ENCODE results near the gene EIF3J.

Gene EIF3J

DNA sequence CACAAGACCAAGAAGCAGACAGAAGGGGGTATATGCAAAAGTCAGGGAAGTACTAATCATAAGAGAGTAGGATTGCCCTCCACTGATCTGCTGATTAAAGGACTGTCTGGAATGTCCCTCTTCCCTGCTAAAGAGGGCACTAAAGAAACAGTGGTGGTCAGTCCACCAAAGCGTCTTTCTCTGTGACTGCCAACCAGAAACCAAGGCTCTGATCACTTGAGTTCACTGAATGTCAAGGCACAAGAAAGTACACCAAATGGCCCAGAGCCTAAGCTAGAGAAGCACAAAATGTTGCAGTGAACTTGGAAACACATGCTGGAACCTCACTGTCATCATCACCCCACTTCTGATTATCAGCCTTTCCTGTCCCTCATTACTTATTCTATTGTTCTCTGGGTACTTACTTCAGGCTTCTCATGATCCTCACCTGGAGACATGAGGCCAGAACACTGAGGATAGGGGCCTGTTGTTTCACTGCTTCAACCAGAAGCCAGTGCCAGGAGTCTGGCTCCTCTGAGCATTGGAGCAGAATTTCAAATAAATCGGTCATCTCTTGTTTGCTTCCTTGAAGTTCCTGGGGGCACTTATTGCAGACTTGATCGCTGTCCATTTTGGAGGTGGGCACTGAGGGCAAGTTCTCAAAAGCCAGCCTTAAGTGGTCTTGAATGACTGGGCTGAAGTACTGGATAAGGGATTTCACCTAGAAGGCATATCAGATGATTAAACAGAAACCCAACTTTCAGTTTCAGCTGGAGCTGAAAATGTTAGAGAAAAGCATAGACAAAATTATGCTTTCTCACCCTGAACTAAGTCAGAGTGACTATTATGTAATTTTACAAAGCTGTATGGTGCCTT is 58.9 kb downstream of the EIF3J start:
- TF ChIP-seq, protein P1, sequence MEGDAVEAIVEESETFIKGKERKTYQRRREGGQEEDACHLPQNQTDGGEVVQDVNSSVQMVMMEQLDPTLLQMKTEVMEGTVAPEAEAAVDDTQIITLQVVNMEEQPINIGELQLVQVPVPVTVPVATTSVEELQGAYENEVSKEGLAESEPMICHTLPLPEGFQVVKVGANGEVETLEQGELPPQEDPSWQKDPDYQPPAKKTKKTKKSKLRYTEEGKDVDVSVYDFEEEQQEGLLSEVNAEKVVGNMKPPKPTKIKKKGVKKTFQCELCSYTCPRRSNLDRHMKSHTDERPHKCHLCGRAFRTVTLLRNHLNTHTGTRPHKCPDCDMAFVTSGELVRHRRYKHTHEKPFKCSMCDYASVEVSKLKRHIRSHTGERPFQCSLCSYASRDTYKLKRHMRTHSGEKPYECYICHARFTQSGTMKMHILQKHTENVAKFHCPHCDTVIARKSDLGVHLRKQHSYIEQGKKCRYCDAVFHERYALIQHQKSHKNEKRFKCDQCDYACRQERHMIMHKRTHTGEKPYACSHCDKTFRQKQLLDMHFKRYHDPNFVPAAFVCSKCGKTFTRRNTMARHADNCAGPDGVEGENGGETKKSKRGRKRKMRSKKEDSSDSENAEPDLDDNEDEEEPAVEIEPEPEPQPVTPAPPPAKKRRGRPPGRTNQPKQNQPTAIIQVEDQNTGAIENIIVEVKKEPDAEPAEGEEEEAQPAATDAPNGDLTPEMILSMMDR (IDR thresholded peaks at IDR 0.05; ENCODE audit: insufficient read depth, low read depth, low read length, missing control alignments): no peak
- no peak overlapping the region for H3K4me3 ChIP-seq (ENCODE audit: low read length)
- no peak for DNase-seq (ENCODE audit: low read depth)

DNA sequence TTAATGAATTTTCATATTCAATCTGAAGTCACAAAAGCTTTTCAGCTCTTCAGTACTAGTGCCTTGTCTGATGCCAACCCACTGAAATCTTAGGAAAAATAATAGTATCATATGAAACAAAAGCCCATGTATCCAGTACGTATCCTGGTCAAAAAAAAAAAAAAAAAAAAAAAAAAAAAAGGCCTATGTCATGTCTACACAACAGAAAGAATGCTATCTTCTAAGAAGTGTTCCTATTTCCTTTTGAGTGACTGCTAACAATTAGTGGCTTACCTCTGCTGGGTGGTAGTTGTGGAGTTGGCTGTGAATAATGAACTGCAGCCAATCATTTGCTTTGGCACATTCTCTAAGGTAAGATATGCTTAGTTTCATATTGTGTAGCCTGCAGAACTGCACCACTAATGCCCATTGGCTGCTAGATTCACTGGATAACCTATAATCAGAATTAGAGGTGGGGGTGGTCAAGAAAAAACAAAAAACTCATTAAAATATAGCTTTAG is 59.6 kb downstream of the EIF3J start:
- no peak overlapping the region for H3K4me3 ChIP-seq (ENCODE audit: low read length)
- no peak for DNase-seq (ENCODE audit: low read depth)
- TF ChIP-seq, protein P1 (IDR thresholded peaks at IDR 0.05; ENCODE audit: insufficient read depth, low read depth, low read length, missing control alignments): no peak

DNA sequence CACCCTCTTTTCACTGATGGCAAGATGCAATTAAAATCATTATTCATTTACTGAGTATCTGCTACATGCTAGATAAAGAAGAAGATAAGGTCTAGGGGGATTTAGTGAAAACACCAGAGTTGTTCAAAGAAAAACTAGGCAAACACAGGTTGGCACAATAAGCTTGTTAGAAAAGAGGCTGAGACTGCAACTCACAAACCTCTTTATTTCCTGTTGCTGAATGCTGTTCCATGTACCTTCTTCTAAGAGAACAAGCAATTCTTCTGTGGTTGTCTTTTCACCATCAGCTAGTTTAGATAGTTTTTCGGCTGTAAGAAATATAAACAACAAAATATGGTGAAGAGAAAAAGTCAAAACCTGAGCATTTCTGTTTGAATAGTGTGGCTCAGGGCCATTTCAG is 61.1 kb downstream of the EIF3J start:
- DNase-seq (ENCODE audit: low read depth): no peak
- TF ChIP-seq, protein P1 (IDR thresholded peaks at IDR 0.05; ENCODE audit: insufficient read depth, low read depth, low read length, missing control alignments): no peak
- no peak overlapping the region for H3K4me3 ChIP-seq (ENCODE audit: low read length)

DNA sequence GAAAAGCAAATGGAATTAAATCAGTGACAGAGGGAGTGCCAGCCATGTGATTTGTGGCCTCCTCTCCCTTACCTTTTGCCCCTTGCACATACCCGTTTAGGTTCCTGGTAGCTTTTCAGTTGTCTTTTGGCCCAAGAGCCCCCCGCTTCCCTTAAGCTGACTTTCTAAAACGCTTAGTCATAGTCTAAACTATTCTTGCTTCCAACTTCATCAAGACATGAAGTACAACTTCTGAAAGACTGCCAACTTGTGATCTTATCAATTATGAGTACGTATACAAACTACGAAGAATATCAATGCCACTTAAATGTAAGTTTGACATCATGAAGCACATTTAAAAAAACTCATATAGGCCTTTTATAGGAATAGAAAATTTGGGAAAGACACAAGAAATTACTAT is 61.9 kb downstream of the EIF3J start:
- no peak overlapping the region for H3K4me3 ChIP-seq (ENCODE audit: low read length)
- TF ChIP-seq, protein P1 (IDR thresholded peaks at IDR 0.05; ENCODE audit: insufficient read depth, low read depth, low read length, missing control alignments): no peak
- DNase-seq (ENCODE audit: low read depth): no peak

DNA sequence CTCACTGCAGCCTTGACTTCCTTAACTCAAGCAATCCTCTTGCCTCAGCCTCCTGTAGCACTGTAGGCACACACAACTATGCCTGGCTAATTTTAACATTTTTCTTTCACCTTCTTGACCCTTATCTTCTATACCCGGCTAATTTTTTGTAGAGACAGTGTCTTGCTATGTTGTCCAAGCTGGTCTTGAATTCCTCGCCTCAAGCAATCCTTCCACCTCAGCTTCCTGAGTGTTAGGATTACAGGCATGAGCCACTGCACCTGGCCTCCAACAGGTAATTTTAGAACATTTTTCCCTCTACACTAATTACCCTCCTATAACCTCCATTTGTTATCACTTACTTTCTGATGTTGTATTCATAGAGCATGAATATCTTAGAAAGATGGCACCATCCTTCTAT is 66.2 kb downstream of the EIF3J start:
- TF ChIP-seq, protein P1 (IDR thresholded peaks at IDR 0.05; ENCODE audit: insufficient read depth, low read depth, low read length, missing control alignments): no peak
- no peak overlapping the region for H3K4me3 ChIP-seq (ENCODE audit: low read length)
- no peak for DNase-seq (ENCODE audit: low read depth)

DNA sequence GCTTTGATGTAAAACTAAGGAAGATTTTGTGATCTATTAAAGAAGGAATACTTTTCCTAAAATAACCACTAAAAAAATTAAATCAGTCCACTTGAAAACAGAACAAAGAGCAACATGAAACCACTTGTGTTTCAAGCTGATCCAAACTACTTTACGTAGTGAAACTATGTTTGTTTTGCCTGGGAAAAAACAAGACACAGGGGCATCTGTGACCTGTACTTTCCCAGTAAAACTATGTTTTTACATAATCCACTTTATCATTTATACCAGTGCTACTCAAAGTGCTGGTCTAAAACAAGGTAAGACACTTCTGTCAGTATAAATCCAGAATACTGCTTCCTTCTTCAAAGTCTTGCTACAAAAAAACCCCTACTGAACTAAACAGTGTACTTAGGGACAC is 69.8 kb downstream of the EIF3J start:
- no peak overlapping the region for H3K4me3 ChIP-seq (ENCODE audit: low read length)
- DNase-seq (ENCODE audit: low read depth): no peak
- TF ChIP-seq, protein P1 (IDR thresholded peaks at IDR 0.05; ENCODE audit: insufficient read depth, low read depth, low read length, missing control alignments): no peak
